ENCODE results near the gene ELOVL1. TPM values are rescaled to one million over a fixed set of nuclear protein-coding genes. Genes with fewer than 3 reads are reported as not detected.

ELOVL1 gene
- total and polyA plus RNA-seq, 4 donors: 12.8 to 50.3 (median 35.3) TPM

GRCh38 chr1:43337588-43337987 is 30.2 kb downstream of the ELOVL1 start, which contains the start of gene MPL:
Gene MPL, plus strand, starts transcription at chr1:43337818. Its CDS starts 31 bp downstream, at chr1:43337849.
- DNase-seq (ENCODE audit: low spot score): no peak
- Histone ChIP-seq H3K9ac (ENCODE audit: low read depth in 1 of 2, low read length in 2 of 2) (no peak within 1 kb of the TSS), H3K27me3 (ENCODE audit: control insufficient read depth in 4 of 4, insufficient read depth in 4 of 4, low read length in 3 of 4) (no peaks in the 10 kb centered on the region), H3K4me1 (ENCODE audit: control insufficient read depth in 4 of 4, insufficient read depth in 4 of 4, low read length in 3 of 4) (no peaks in the 10 kb centered on the region), H3K27ac (ENCODE audit: low read depth in 1 of 2, low read length in 2 of 2) (no peak within 1 kb of the TSS), H3K36me3 (ENCODE audit: control insufficient read depth in 4 of 4, insufficient read depth in 3 of 4, low read depth in 1 of 4, low read length in 3 of 4) (no peaks in the 10 kb centered on the region), H3K4me3 (ENCODE audit: low read depth in 1 of 3, low read length in 3 of 3) (no peak within 1 kb of the TSS), H3K9me3 (ENCODE audit: control insufficient read depth in 4 of 4, low read length in 3 of 4) (no peaks in the 10 kb centered on the region)
- TF ChIP-seq HNF4A (conservative IDR thresholded peaks at IDR 0.05) (no peak), HNF4G (IDR thresholded peaks at IDR 0.05) (no peak), RXRA (IDR thresholded peaks at IDR 0.05) (no peak), CTCF (IDR thresholded peaks at IDR 0.05; ENCODE audit: low read depth, low read length, missing input control) (no peak), FOXA2 (IDR thresholded peaks at IDR 0.05) (no peak), YY1 (IDR thresholded peaks at IDR 0.05) (no peak), ZBTB33 (IDR thresholded peaks at IDR 0.05) (no peak), NR2F2 (IDR thresholded peaks at IDR 0.05) (no peak), GABPA (IDR thresholded peaks at IDR 0.05 in 1 of 2, conservative IDR thresholded peaks at IDR 0.05 in 1 of 2) (no peak), REST (IDR thresholded peaks at IDR 0.05) (no peak), EGR1 (IDR thresholded peaks at IDR 0.05; ENCODE audit: low read depth in 2 of 2) (no peak), JUND (IDR thresholded peaks at IDR 0.05) (no peak)
- 84% methylated on average over 3 of the region's 3 CpGs for WGBS

DNA sequence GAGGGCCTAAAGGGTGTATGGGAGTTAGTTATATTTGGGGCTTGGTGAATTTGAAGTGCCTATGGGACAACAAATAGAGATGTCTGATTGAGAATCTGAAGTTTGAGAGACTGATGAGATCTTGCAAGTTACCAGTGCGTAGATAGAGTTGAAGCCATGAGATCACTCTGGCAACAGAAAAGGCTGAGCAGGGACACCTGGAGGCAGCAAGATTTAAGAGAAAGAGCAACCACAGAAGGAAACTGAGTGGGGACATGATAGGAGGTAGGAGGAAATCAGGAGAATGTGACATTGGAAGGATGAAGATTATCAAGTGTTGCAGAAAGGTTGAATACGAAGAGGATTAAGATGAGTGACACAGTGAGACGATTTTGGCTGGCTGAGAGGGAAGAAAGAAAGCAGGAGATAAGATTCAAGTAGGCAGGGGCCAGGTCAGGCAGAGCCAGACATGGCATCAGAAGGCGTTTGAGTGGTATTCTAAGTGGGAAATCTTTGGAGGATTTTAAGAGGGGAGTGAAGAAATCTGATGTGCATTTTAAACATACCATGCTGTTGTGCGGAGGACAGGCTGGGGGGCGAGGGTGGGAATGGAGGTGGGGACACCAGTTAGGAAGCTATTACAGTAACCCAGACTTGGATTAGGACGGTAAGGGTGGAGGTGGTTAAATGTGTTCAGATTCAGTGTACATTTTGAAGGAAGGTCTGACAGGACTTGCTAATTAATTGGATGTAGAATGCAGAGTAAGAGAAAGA is 33.2 kb downstream of the ELOVL1 start:
- 81% methylated on average over 7 of the region's 7 CpGs for WGBS
- no peaks in the 10 kb centered on the region for H3K36me3 ChIP-seq (ENCODE audit: control insufficient read depth in 4 of 4, insufficient read depth in 3 of 4, low read depth in 1 of 4, low read length in 3 of 4)
- H3K27me3 ChIP-seq (ENCODE audit: control insufficient read depth in 4 of 4, insufficient read depth in 4 of 4, low read length in 3 of 4): no peaks in the 10 kb centered on the region
- DNase-seq (ENCODE audit: low spot score): no peak
- H3K9ac ChIP-seq (ENCODE audit: low read depth in 1 of 2, low read length in 2 of 2): no peak overlapping the region
- H3K4me1 ChIP-seq (ENCODE audit: control insufficient read depth in 4 of 4, insufficient read depth in 4 of 4, low read length in 3 of 4): no peaks in the 10 kb centered on the region
- TF ChIP-seq GABPA (IDR thresholded peaks at IDR 0.05 in 1 of 2, conservative IDR thresholded peaks at IDR 0.05 in 1 of 2) (no peak), RAD21 (IDR thresholded peaks at IDR 0.05) (peak; percentile 44 to 57)
- no peak overlapping the region for H3K4me3 ChIP-seq (ENCODE audit: low read depth in 1 of 3, low read length in 3 of 3)
- H3K9me3 ChIP-seq (ENCODE audit: control insufficient read depth in 4 of 4, low read length in 3 of 4): no peaks in the 10 kb centered on the region
- H3K27ac ChIP-seq (ENCODE audit: low read depth in 1 of 2, low read length in 2 of 2): no peak overlapping the region
